SK-N-MC (cell line): ENCODE results near the gene ATRNL1.

Source experiments
- EZH2 ChIP-seq: fragments of 200-600 bp; sonication (generic); IDR thresholded peaks from one replicate; pipeline ENCODE4 v1.6.1; 2017; ENCODE audit warnings: antibody characterized with exemption
- POLR2AphosphoS5 ChIP-seq: IDR thresholded peaks from 2 replicates; pipeline ENCODE4 v1.6.1; 2012; ENCODE audit warnings: mild to moderate bottlenecking, low read depth, low read length, borderline replicate concordance

GRCh38 chr10:115379064-115379463, 285.9 kb downstream of the ATRNL1 start:
- TF ChIP-seq EZH2, result no peak
- TF ChIP-seq POLR2AphosphoS5, result no peak
